SHP77 treated with DMSO at 0.1 percent for 48 hours (cell line): Measurements from ENCODE around the gene FRMPD4.

Experiments
- DNase-seq: peaks from one replicate; lab custom pipeline; 2025; lab: John Stamatoyannopoulos, UW

Gene FRMPD4

GRCh38 chrX:12301288-12301687 is 163.0 kb downstream of the FRMPD4 start:
- no peak for DNase-seq

GRCh38 chrX:12304261-12304660 is 166.0 kb downstream of the FRMPD4 start:
- no peak for DNase-seq

- no peak for DNase-seq
Measured at GRCh38 chrX:12307961-12308360, 169.7 kb downstream of the FRMPD4 start.

- no peak for DNase-seq
Measured at GRCh38 chrX:12308420-12308819, 170.1 kb downstream of the FRMPD4 start.

GRCh38 chrX:12309040-12309743 is 170.9 kb downstream of the FRMPD4 start:
- no peak for DNase-seq

GRCh38 chrX:12309744-12310076 is 171.4 kb downstream of the FRMPD4 start:
- DNase-seq = no peak

- no peak for DNase-seq
Measured at GRCh38 chrX:12314651-12315050, 176.4 kb downstream of the FRMPD4 start.

- no peak for DNase-seq
Measured at GRCh38 chrX:12315526-12315925, 177.3 kb downstream of the FRMPD4 start.

- DNase-seq = no peak
Measured at GRCh38 chrX:12319003-12319519, 180.8 kb downstream of the FRMPD4 start.

GRCh38 chrX:12319992-12320391 is 181.7 kb downstream of the FRMPD4 start:
- no peak for DNase-seq

GRCh38 chrX:12322031-12322430 is 183.8 kb downstream of the FRMPD4 start:
- no peak for DNase-seq

GRCh38 chrX:12325171-12325570 is 186.9 kb downstream of the FRMPD4 start:
- no peak for DNase-seq

GRCh38 chrX:12327836-12328235 is 189.6 kb downstream of the FRMPD4 start:
- DNase-seq = no peak

GRCh38 chrX:12329476-12329875 is 191.2 kb downstream of the FRMPD4 start:
- no peak for DNase-seq

GRCh38 chrX:12330841-12331240 is 192.6 kb downstream of the FRMPD4 start:
- DNase-seq = no peak

GRCh38 chrX:12332786-12333347 is 194.6 kb downstream of the FRMPD4 start:
- DNase-seq = no peak

GRCh38 chrX:12339921-12340320 is 201.6 kb downstream of the FRMPD4 start:
- DNase-seq = no peak

GRCh38 chrX:12344954-12345353 is 206.7 kb downstream of the FRMPD4 start:
- DNase-seq = no peak

GRCh38 chrX:12349201-12349600 is 210.9 kb downstream of the FRMPD4 start:
- no peak for DNase-seq

- DNase-seq = no peak
Measured at GRCh38 chrX:12352922-12353321, 214.6 kb downstream of the FRMPD4 start.

GRCh38 chrX:12360383-12360782 is 222.1 kb downstream of the FRMPD4 start:
- no peak for DNase-seq

- no peak for DNase-seq
Measured at GRCh38 chrX:12360986-12361598, 222.8 kb downstream of the FRMPD4 start.

- DNase-seq = no peak
Measured at GRCh38 chrX:12363216-12363615, 224.9 kb downstream of the FRMPD4 start.
